GM18505 (cell line): ENCODE measurements around the gene NIPSNAP3A.

Experiments
- ATAC-seq: cut with Tn5 transposase; IDR thresholded peaks from one replicate; pipeline ENCODE4 v1.9.1; 2021; ENCODE audit not compliant: unreplicated experiment
- POLR2A ChIP-seq: IDR thresholded peaks from 4 replicates; pipeline ENCODE4 v1.6.1; 2011; ENCODE audit warnings: borderline replicate concordance; ENCODE audit not compliant: insufficient read depth, insufficient read length; ENCODE audit errors: extremely low read depth

Gene NIPSNAP3A

DNA sequence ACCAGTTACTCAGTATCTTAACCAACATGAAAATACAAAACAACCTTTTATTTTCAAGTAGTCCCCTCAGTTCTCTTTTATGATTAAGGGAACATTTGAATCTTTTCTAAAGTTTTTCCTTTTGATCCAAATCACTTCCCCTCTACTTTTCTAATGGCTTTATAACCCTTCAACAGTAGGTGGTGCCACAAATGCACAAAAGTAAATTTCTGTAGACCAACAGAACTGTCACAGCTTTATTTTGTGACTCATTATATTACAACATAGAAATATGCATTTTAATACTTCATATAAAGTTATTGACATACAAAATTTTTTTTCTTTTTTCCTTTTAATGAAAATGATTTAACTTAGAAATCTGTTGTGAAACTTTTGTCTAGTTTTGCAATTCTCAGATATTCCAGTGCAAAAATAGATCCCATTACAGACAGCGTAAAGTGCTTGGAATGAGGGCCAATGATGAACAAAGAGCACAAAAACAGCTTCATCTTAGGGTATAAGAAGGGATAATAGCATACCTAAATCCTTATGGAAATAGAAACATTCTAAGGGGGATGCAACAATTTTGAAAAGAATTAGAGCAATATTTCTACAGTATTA is 33.4 kb downstream of the NIPSNAP3A start:
- no peak for ATAC-seq
- no peak for TF ChIP-seq POLR2A

GRCh38 chr9:104783588-104783987 is 36.1 kb downstream of the NIPSNAP3A start:
- ATAC-seq: no peak

DNA sequence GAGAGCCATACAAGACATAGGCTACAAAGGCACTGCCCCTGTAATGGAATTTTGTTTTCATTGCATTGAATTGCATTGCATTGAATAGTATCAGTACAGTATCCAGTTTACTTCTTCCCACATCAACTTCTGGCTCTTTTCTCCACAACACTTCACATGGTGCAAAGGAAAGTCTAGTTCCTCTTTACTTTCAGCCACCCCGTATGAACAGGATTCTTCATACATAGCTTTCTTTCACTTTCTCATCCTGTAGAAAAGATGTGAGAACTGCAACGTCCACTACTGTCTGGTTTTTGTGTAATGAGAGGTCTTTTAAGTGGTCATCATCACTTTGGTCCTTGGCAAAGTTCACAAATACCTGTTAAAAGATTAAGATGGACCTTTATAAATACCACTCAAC is 36.6 kb downstream of the NIPSNAP3A start:
- no peak for TF ChIP-seq POLR2A
- peak; percentile 80 for ATAC-seq

More at GRCh38 chr9:104783588-104783987, 36.1 kb downstream of the NIPSNAP3A start:
- TF ChIP-seq POLR2A: no peak

- no peak for ATAC-seq
- TF ChIP-seq POLR2A: no peak
These were observed 38.8 kb downstream of the NIPSNAP3A start for GRCh38 chr9:104786293-104786692.

DNA sequence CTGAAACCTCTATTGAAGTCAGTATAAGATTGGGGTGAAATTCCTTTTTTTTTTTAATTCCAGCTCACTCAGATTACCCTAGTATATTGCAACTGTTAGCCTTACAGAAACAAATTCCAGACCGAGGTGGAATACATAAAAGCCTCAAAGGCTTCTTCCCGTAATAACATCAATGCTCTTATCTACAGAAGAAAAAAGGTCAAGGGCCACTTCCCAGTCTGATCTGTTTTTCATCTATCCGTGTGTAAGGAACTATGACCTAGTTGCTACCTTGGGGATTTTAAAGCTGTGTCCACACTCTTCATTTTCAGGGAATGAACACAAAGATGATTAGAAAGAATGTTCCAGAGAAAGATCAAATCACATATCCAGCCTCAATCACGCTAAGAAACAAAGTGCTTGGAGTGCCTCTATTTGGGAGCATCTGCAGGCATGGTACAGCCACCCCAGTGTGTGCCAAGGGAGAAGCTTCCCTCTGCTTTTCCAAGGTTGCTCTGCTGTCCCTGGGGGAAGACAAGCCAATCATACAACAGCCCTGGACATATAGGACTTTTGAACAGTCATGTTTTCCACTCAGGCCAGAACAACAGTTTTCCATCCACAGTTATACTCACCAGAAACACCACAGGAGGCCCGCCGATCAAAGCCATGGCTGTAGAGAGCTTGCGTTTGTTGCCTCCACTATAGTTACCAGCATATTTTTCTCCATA is 40.0 kb downstream of the NIPSNAP3A start:
- ATAC-seq: no peak
- no peak for TF ChIP-seq POLR2A

- no peak for ATAC-seq
- TF ChIP-seq POLR2A: no peak
These were observed 40.8 kb downstream of the NIPSNAP3A start for GRCh38 chr9:104788251-104788650.

DNA sequence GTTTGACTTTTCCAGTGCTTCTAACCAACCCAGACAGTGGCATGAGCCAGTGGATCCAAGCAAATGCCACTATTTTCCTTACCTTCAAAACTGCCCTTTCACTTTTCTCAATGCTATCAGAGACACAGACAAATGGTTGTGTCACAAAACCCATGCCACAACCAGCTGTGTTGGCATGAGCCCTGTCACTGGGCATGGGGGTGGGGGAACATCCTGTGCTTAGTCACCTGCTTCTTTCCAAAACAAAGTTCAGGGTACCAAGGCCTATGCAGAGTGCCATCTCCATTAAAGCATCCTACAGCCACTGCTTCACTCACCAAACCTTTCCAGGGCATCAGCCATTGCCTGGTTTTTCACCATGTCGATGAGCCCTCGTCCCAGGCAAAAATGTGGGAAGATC is 46.6 kb downstream of the NIPSNAP3A start:
- no peak for ATAC-seq

GRCh38 chr9:104795082-104795481 is 47.6 kb downstream of the NIPSNAP3A start:
- ATAC-seq: no peak

More for the DNA sequence above, 46.6 kb downstream of the NIPSNAP3A start:
- no peak for TF ChIP-seq POLR2A

DNA sequence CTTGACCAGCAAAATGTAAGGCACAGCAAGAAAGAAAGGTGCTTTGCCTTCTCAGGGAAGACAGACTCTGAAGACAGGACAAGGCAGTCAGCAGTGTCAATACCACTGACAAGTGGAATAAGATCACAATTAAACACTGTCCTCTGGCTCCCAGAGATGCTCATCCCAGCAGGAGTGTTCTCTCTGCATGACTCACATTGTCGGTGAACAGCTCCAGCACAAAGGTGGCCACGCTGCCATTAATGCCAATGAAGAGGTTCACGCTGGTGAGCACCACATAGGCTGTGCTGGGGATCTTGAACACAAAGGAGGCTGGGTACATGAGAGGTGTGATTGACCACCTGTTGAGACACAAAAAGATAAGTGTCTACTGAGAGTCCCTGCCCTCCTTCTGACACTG is 48.4 kb downstream of the NIPSNAP3A start:
- ATAC-seq: no peak

More at GRCh38 chr9:104795082-104795481, 47.6 kb downstream of the NIPSNAP3A start:
- no peak for TF ChIP-seq POLR2A

GRCh38 chr9:104798209-104798995 is 50.9 kb downstream of the NIPSNAP3A start:
- no peak for TF ChIP-seq POLR2A
- no peak for ATAC-seq

More for the DNA sequence above, 48.4 kb downstream of the NIPSNAP3A start:
- no peak for TF ChIP-seq POLR2A

DNA sequence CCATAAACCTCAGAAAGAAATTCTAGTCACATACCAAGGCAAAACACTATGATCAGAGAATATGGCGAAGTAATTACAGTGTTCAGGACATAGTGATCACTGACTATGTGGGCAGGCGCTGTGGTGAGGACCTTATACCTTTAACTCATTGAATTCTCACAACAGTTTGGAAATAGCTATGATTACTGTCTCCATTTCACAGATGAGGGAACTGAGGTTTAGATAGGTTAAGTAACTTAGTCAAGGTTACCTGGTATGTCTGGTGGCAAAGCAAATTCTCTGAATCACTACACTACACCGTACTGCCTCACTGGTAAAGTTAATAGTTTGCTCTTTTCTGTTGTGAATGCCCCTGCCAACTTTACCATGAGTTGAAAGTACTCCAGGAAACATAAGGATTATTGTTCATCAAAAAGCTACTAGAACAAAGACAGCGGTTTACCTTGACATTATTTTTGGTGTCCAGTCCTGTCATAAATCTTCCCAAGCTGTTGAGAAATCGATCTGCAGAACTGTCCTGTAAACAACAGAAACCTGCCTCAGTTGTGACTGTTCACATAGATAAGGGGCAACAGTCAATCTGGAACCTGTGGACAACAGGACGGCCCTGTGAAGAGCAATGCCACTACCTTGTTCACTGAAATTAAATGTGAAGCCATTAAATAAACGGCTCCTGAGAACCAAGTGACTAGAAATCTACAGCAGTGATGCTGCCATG is 52.7 kb downstream of the NIPSNAP3A start:
- no peak for TF ChIP-seq POLR2A
- no peak for ATAC-seq

DNA sequence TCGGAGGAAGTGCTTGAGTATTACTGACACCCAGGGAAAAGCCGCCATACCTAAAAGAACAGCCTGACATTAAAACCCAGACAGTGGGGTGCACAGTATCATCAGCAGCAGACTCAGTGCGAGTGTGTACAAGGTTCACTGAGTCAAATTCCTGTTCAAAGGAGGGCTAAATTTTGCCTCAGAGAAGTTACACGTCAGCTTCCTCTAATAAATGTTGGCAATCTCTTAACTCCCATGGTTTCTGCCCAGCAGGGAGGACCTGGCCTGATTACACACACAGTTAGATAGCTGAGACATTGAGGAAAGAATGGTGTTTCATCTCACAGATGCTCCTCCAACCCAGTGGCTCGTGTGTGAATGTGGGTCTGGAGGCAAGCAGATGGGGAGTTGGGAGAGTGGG is 54.6 kb downstream of the NIPSNAP3A start:
- no peak for TF ChIP-seq POLR2A
- no peak for ATAC-seq

GRCh38 chr9:104802906-104803305 is 55.4 kb downstream of the NIPSNAP3A start:
- no peak for TF ChIP-seq POLR2A
- ATAC-seq: no peak
